ENCODE results near the gene BCAS4. TPM values are rescaled to one million over a fixed set of nuclear protein-coding genes. Genes with fewer than 3 reads are reported as not detected.

The BCAS4 gene
- total RNA-seq, 1 donor from 2014 or later = 3.9 TPM

- intact Hi-C loops (cut with DNase I) = no loop called here
- no peak for DNase-seq
- TF ChIP-seq, protein P1, sequence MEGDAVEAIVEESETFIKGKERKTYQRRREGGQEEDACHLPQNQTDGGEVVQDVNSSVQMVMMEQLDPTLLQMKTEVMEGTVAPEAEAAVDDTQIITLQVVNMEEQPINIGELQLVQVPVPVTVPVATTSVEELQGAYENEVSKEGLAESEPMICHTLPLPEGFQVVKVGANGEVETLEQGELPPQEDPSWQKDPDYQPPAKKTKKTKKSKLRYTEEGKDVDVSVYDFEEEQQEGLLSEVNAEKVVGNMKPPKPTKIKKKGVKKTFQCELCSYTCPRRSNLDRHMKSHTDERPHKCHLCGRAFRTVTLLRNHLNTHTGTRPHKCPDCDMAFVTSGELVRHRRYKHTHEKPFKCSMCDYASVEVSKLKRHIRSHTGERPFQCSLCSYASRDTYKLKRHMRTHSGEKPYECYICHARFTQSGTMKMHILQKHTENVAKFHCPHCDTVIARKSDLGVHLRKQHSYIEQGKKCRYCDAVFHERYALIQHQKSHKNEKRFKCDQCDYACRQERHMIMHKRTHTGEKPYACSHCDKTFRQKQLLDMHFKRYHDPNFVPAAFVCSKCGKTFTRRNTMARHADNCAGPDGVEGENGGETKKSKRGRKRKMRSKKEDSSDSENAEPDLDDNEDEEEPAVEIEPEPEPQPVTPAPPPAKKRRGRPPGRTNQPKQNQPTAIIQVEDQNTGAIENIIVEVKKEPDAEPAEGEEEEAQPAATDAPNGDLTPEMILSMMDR (IDR thresholded peaks at IDR 0.05) = no peak
- H3K9me3 ChIP-seq = no peaks in the 10 kb centered on the region
- no peak overlapping the region for H3K27ac ChIP-seq
- ATAC-seq = no peak
- no peak overlapping the region for H3K4me3 ChIP-seq
- H3K27me3 ChIP-seq (ENCODE audit: low read depth) = no peaks in the 10 kb centered on the region
- no peaks in the 10 kb centered on the region for H3K36me3 ChIP-seq
- H3K4me1 ChIP-seq = peaks cover 66% of the 10 kb centered on the region
Measured at GRCh38 chr20:50911030-50911429, 116.2 kb downstream of the BCAS4 start.

DNA sequence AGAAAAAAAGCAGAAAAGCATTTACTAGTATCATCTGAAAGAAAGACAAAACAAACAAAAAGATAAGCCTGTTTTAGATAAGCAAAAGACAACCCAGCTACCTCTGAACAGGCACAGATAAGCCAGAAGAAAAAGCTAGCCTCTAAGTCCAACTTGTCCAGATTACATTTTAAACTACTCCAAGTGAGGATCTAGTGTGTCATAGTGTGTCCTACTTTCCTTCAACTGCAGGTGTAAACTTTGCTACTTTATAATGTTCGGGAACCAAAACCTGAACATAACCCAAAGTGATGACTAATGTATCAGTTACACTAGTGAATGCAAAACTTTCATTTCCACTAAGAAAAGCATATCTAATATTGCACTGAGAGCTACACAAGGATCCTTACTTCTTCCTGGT, 116.9 kb downstream of the BCAS4 start:
- H3K27ac ChIP-seq = no peak overlapping the region
- no peak for DNase-seq
- intact Hi-C loops (cut with DNase I) = no loop called here
- H3K9me3 ChIP-seq = no peaks in the 10 kb centered on the region
- ATAC-seq = no peak
- no peak overlapping the region for H3K4me3 ChIP-seq
- H3K36me3 ChIP-seq = no peaks in the 10 kb centered on the region
- H3K4me1 ChIP-seq = peaks cover 66% of the 10 kb centered on the region
- H3K27me3 ChIP-seq (ENCODE audit: low read depth) = no peaks in the 10 kb centered on the region
- TF ChIP-seq, protein P1 (IDR thresholded peaks at IDR 0.05) = no peak

DNA sequence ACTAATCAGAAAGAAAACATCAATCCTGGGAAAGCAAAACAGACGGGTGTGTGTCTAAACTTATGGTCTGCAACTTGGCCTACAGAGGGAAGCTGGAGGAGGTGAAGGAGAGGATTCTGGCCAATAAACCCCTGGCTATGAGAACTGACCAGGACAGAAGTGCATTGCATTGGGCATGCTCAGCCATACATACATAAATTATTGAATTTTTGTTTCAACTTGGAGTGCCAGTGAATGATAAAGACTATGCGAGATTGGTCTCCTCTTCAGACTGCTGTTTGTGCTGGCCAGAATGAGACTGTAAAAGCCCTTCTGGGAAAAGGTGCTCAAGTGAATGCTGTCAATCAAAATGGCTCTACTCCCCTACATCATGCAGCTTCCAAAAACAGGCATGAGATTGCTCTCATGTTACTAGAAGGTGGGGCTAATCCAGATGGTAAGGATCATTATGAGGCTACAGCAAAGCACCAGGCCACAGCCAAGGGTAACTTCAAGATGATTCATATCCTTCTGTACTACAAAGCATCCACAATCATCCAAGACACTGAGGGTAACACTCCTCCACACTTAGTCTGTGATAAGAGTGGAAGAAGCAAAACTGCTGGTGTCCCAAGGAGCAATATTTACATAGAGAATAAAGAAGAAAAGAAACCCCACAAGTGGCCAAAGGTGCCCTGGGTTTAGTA, 119.0 kb downstream of the BCAS4 start:
- H3K27ac ChIP-seq = no peak overlapping the region
- no peaks in the 10 kb centered on the region for H3K27me3 ChIP-seq (ENCODE audit: low read depth)

GRCh38 chr20:50915424-50915823, 120.6 kb downstream of the BCAS4 start:
- ATAC-seq (no peak), DNase-seq (no peak)
- intact Hi-C loops (cut with DNase I) = no loop called here
- no peaks in the 10 kb centered on the region for H3K27me3 ChIP-seq (ENCODE audit: low read depth)
- no peak overlapping the region for H3K4me3 ChIP-seq
- peaks cover 3% of the 10 kb centered on the region for H3K36me3 ChIP-seq
- H3K4me1 ChIP-seq = peaks cover 87% of the 10 kb centered on the region
- H3K9me3 ChIP-seq = no peaks in the 10 kb centered on the region
- TF ChIP-seq, protein P1 (IDR thresholded peaks at IDR 0.05) = no peak
- no peak overlapping the region for H3K27ac ChIP-seq

More for the DNA sequence above, 119.0 kb downstream of the BCAS4 start:
- ATAC-seq = peak in 1 of 2 donors; percentile 38
- no peak for DNase-seq
- H3K9me3 ChIP-seq = no peaks in the 10 kb centered on the region
- no peaks in the 10 kb centered on the region for H3K36me3 ChIP-seq
- TF ChIP-seq, protein P1 (IDR thresholded peaks at IDR 0.05) = no peak
- no peak overlapping the region for H3K4me3 ChIP-seq
- intact Hi-C loops (cut with DNase I) = no loop called here
- peaks cover 77% of the 10 kb centered on the region for H3K4me1 ChIP-seq

GRCh38 chr20:50916257-50916656, 121.4 kb downstream of the BCAS4 start:
- TF ChIP-seq, protein P1 (IDR thresholded peaks at IDR 0.05) = no peak
- Histone ChIP-seq H3K27ac (no peak overlapping the region), H3K36me3 (peaks cover 3% of the 10 kb centered on the region), H3K4me1 (peaks cover 89% of the 10 kb centered on the region), H3K27me3 (ENCODE audit: low read depth) (no peaks in the 10 kb centered on the region), H3K9me3 (no peaks in the 10 kb centered on the region), H3K4me3 (no peak overlapping the region)
- no peak for DNase-seq
- peak in 1 of 2 donors; percentile 41 for ATAC-seq
- intact Hi-C loops (cut with DNase I) = no loop called here

Measured in lower lobe of right lung (tissue), 2 donors.